Osteoblast (primary cell): ENCODE data around the gene ITM2C. TPM values are rescaled to one million over a fixed set of nuclear protein-coding genes. Genes with fewer than 3 reads are reported as not detected.

ENCODE experiments used
- DNase-seq: peaks from one replicate; pipeline ENCODE4 v3.0.0; 2011; ENCODE audit warnings: low spot score, mixed read lengths; ENCODE audit not compliant: insufficient read length; ENCODE audit errors: missing footprints
- H2AFZ ChIP-seq: 2 replicates; pipeline ENCODE4 v1.6.0; 2011; ENCODE audit warnings: mild to moderate bottlenecking, low read length
- H3K27ac ChIP-seq: 2 replicates; pipeline ENCODE4 v1.5.1; 2011; ENCODE audit warnings: mild to moderate bottlenecking, low read depth, low read length, moderate library complexity
- H3K27me3 ChIP-seq: 2 replicates; pipeline ENCODE4 v1.6.0; 2012; ENCODE audit warnings: mild to moderate bottlenecking, control low read depth, inconsistent platforms, low read length, moderate library complexity; ENCODE audit not compliant: insufficient read depth
- H3K36me3 ChIP-seq: 2 replicates; pipeline ENCODE4 v1.5.1; 2011; ENCODE audit warnings: mild to moderate bottlenecking, low read length, control low read depth, moderate library complexity; ENCODE audit not compliant: insufficient read depth
- H3K4me1 ChIP-seq: 2 replicates; pipeline ENCODE4 v1.5.1; 2011; ENCODE audit warnings: mild to moderate bottlenecking, low read length, control low read depth, moderate library complexity; ENCODE audit not compliant: insufficient read depth
- H3K4me2 ChIP-seq: 2 replicates; pipeline ENCODE4 v1.6.0; 2011; ENCODE audit warnings: mild to moderate bottlenecking, low read length; ENCODE audit not compliant: insufficient read depth
- H3K4me3 ChIP-seq: fragments of 200-600 bp; sonication (generic); 3 replicates; pipeline ENCODE4 v1.5.1; 2012; ENCODE audit warnings: mild to moderate bottlenecking, low read length, inconsistent platforms; ENCODE audit not compliant: insufficient read depth
- H3K79me2 ChIP-seq: 2 replicates; pipeline ENCODE4 v1.6.0; 2012; ENCODE audit warnings: mild to moderate bottlenecking, low read length, control low read depth, inconsistent platforms; ENCODE audit not compliant: insufficient read depth
- H3K9me3 ChIP-seq: 2 replicates; pipeline ENCODE4 v1.5.1; 2011; ENCODE audit warnings: low read depth, low read length, control low read depth
- H4K20me1 ChIP-seq: 2 replicates; pipeline ENCODE4 v1.6.0; 2012; ENCODE audit warnings: mild to moderate bottlenecking, low read length, control low read depth; ENCODE audit not compliant: insufficient read depth
- total RNA-seq: library from RNA; depleted of rRNA; stranded (reverse); fragments of >200 nt; gene quantifications from 2 replicates; pipeline ENCODE4 v1.2.3, GENCODE V29; 2012
- TF ChIP-seq, protein P1 (sequence below): IDR thresholded peaks from 2 replicates; pipeline ENCODE4 v1.5.1; 2011; ENCODE audit warnings: mild to moderate bottlenecking, low read depth, low read length, moderate library complexity; ENCODE audit errors: extremely low read depth

The ITM2C gene
- total RNA-seq, 1 donor, result 63.7 TPM

DNA sequence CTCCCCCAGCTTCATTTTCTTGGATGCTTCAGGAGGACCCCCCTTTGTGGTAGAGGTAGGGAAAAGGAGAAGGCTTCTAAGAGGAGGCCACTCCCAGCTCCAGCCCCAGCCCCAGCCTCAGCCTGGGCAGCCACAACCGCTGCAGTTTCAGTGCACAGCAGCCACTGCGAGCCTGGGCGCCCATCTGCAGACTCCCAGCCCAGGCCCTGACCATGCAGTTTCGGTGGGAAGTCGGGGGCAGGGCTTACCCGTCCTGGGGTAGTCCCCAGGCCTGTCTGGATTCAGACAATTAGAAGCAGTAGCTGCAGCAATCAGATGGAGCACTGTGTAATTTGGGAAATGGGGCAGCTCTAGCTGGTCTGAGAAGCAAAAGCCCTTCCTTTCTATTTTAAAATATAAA is 28.6 kb downstream of the ITM2C start:
- H3K4me2 ChIP-seq, result no peak overlapping the region
- DNase-seq, result no peak
- no peaks in the 10 kb centered on the region for H4K20me1 ChIP-seq
- H3K27me3 ChIP-seq, result peaks cover 28% of the 10 kb centered on the region
- H2AFZ ChIP-seq, result no peak overlapping the region
- no peaks in the 10 kb centered on the region for H3K79me2 ChIP-seq
- H3K36me3 ChIP-seq, result no peaks in the 10 kb centered on the region
- H3K4me3 ChIP-seq, result no peak overlapping the region
- no peak overlapping the region for H3K27ac ChIP-seq
- H3K9me3 ChIP-seq, result peaks cover 3% of the 10 kb centered on the region
- H3K4me1 ChIP-seq, result no peaks in the 10 kb centered on the region
- TF ChIP-seq, protein P1, sequence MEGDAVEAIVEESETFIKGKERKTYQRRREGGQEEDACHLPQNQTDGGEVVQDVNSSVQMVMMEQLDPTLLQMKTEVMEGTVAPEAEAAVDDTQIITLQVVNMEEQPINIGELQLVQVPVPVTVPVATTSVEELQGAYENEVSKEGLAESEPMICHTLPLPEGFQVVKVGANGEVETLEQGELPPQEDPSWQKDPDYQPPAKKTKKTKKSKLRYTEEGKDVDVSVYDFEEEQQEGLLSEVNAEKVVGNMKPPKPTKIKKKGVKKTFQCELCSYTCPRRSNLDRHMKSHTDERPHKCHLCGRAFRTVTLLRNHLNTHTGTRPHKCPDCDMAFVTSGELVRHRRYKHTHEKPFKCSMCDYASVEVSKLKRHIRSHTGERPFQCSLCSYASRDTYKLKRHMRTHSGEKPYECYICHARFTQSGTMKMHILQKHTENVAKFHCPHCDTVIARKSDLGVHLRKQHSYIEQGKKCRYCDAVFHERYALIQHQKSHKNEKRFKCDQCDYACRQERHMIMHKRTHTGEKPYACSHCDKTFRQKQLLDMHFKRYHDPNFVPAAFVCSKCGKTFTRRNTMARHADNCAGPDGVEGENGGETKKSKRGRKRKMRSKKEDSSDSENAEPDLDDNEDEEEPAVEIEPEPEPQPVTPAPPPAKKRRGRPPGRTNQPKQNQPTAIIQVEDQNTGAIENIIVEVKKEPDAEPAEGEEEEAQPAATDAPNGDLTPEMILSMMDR, result no peak

DNA sequence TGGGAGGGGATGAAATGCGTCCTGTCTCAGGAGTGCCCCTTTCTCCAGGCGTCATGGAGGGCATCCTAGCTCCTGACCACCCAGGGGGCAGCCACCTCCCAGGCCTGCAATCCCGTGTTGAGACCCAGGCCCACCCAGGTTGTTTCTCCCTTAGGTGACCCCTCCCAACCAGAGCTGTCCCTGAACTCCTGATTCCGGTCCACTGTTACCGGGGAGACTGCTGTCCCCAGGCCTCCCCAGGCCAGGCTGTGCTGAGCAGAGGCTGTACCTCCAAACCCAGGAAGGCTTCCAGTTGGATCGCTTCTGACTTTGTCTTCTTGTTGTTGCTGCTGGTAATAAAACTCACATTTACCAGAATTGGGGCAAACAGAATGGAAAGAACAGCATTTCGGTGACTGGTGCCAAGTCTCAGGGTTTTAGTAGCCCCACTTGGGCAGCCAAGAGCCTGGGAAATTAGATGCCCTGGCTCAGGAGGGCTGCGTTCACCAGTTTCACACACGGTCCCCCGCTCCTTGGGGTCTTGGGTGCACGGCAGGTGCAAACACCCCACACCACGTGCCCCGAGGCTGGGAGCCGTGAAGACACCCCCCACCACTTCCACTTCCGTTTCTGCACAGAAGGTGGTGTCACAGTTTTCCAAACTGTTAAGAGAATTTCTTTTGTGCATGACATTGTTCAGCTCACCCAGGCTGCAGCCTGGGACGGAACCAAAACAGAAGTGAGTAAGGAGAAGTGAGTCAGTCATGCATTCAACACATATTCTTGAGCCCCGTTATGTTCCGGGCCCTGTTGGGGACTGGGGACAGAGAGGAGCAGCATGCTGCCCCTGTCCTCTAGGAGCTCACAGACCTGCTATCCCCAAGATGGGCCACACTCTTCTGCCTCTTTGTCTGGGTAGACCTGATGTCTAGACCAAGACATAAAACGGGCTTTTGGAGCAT is 29.4 kb downstream of the ITM2C start:
- Histone ChIP-seq H3K27me3 (peaks cover 33% of the 10 kb centered on the region), H3K4me3 (no peak overlapping the region), H3K9me3 (peaks cover 3% of the 10 kb centered on the region), H3K79me2 (no peaks in the 10 kb centered on the region), H3K4me1 (no peaks in the 10 kb centered on the region), H3K27ac (no peak overlapping the region), H3K36me3 (no peaks in the 10 kb centered on the region), H4K20me1 (no peaks in the 10 kb centered on the region), H2AFZ (no peak overlapping the region), H3K4me2 (no peak overlapping the region)
- DNase-seq, result no peak
- TF ChIP-seq, protein P1, result no peak

DNA sequence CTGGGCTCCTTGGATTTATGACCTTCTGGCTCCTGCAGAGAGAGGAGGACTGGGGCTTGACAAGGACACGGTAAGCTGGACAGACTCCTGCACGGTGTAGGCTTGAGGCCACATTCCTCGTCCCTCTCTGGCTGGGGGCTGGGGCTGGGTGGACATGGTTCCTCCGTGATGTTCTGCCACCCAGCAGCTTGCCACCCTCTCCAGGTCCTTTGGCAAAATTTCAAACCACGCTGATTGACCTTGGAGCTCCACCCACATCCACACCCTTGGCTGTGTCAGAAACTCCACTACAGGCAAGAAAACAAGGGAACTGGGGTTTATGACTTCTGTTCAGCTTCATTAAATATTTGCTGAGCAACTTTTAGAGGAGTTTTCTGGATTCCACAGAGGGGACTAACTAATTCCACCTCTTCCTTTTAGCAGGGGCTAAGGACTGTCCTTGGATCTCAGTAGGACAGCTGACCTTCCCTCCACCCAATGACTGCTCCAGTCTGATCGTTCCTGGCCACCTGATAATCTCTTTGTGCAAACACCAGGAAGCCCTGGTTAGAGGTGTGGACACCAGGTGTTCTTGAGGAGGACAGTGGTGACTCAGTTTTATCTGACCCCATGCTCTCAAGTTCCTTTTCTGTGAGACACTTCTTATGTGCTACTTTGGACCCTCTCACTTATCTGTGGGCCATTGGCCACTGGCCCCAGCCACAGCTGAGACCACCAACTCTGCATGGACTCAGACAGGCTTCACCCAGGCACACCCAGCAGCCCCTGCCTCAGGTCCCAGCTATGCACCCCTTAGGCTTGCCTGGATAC is 31.0 kb downstream of the ITM2C start:
- DNase-seq, result no peak
- no peak overlapping the region for H3K4me3 ChIP-seq
- H3K27me3 ChIP-seq, result peaks cover 37% of the 10 kb centered on the region
- H3K27ac ChIP-seq, result no peak overlapping the region
- H3K4me2 ChIP-seq, result no peak overlapping the region
- peaks cover 3% of the 10 kb centered on the region for H3K9me3 ChIP-seq
- no peak overlapping the region for H2AFZ ChIP-seq
- H4K20me1 ChIP-seq, result no peaks in the 10 kb centered on the region
- no peaks in the 10 kb centered on the region for H3K4me1 ChIP-seq
- no peaks in the 10 kb centered on the region for H3K79me2 ChIP-seq
- TF ChIP-seq, protein P1, result no peak
- no peaks in the 10 kb centered on the region for H3K36me3 ChIP-seq
